Adrenal gland (tissue), 12 donors: ENCODE results near the gene ATP5PB. TPM values are rescaled to one million over a fixed set of nuclear protein-coding genes. Genes with fewer than 3 reads are reported as not detected.

Experiments
- polyA plus RNA-seq, 3 donors: library from polyadenylated mRNA; stranded (reverse); fragments of 200-250 nt in 2 of 3; fragments of 350-450 nt in 1 of 3; fragmentation: Illumina TruSeq in 1 of 3; extraction: RNeasy Lipid Tissue Mini Kit (QIAGEN cat#74804) in 1 of 3; gene quantifications; one replicate each; pipeline ENCODE4 v1.2.3, GENCODE V29; 2013 to 2014
- small RNA-seq, 2 donors: library from RNA; depleted of rRNA; stranded (forward); fragments of <200 nt; gene quantifications; one replicate each; pipeline ENCODE3, GENCODE V24; 2016
- total RNA-seq, 9 donors: library from RNA; depleted of rRNA in 4 of 9; stranded (reverse); fragments of >200 nt in 4 of 9; fragments of 120-200 nt in 1 of 9; fragmentation: NEBNext Ultra II Directional in 1 of 9; extraction: Animal tissue kit (Norgen Biotek cat#: 25700) in 1 of 9; gene quantifications; one replicate each; pipeline versions ENCODE4 v1.1.0 to v1.2.4, GENCODE V29; 2013 to 2023
- donor health status: healthy with polysubstance abuse.
- donor health status: Bipolar disorder and iron deficiency.
- donor health status: DM: yes; HTN: yes; CAD: no.
- donor health status: DM: no; HTN: no; CAD: no.
- donor health status: DM: no; HTN: no; CAD: no.
- donor health status: DM: yes; HTN: yes; CAD: no.

Gene ATP5PB
- total and polyA plus RNA-seq, 12 donors = 103 to 834 (median 245) TPM

Small RNA genes within 50 kb of the gene (small RNA-seq; reads per million reads assigned to genes)
- 0 reads per million in 2 donors for gene RF00019
- 0 reads per million in 2 donors for gene RNU6-792P

Other genes with a start within 250 kb of the ATP5PB start
- 10 to 100 TPM; 37.0 to 62.9 (median 43.4) TPM for gene DENND2D, start 248.8 kb upstream of the ATP5PB start, total RNA-seq
- 10 to 100 TPM; 38.1 to 57.3 (median 39.9) TPM for gene DENND2D, start 248.8 kb upstream of the ATP5PB start, polyA plus RNA-seq
- gene CHI3L2, start 221.8 kb upstream of the ATP5PB start, total RNA-seq = 1 to 10 TPM in 5 of 9 donors, under 1 TPM in 3, not detected in 1; 0.33 to 9.1 (median 2.5) TPM
- gene CHI3L2, start 221.8 kb upstream of the ATP5PB start, polyA plus RNA-seq = 1 to 10 TPM in 2 of 3 donors, under 1 TPM in 1; 0.35 to 3.0 (median 2.7) TPM
- gene CHIA, start 158.6 kb upstream of the ATP5PB start, total RNA-seq = under 1 TPM in 1 of 9 donors, not detected in 8; 0.19 TPM
- under 1 TPM in 1 of 3 donors, not detected in 2; 0.07 TPM for gene CHIA, start 158.6 kb upstream of the ATP5PB start, polyA plus RNA-seq
- 1 to 10 TPM in 3 of 9 donors, under 1 TPM in 6; 0.18 to 3.9 (median 0.61) TPM for gene OVGP1, start 21.7 kb upstream of the ATP5PB start, total RNA-seq
- gene OVGP1, start 21.7 kb upstream of the ATP5PB start, polyA plus RNA-seq = 1 to 10 TPM in 2 of 3 donors, under 1 TPM in 1; 0.71 to 7.3 (median 3.4) TPM
- gene WDR77, start 208 bp upstream of the ATP5PB start, total RNA-seq = 10 to 100 TPM; 20.6 to 66.8 (median 28.6) TPM
- 10 to 100 TPM; 19.8 to 47.2 (median 24.0) TPM for gene WDR77, start 208 bp upstream of the ATP5PB start, polyA plus RNA-seq
- 10 to 100 TPM in 7 of 9 donors, 1 to 10 TPM in 2; 2.2 to 59.9 (median 29.6) TPM for gene C1orf162, start 24.5 kb downstream of the ATP5PB start, total RNA-seq
- gene C1orf162, start 24.5 kb downstream of the ATP5PB start, polyA plus RNA-seq = 10 to 100 TPM; 45.7 to 54.1 (median 52.9) TPM
- gene ADORA3, start 54.2 kb downstream of the ATP5PB start, total RNA-seq = 10 to 100 TPM in 7 of 9 donors, 1 to 10 TPM in 2; 2.3 to 51.0 (median 20.9) TPM
- gene ADORA3, start 54.2 kb downstream of the ATP5PB start, polyA plus RNA-seq = 10 to 100 TPM in 2 of 3 donors, 1 to 10 TPM in 1; 9.6 to 15.6 (median 10.1) TPM
- gene TMIGD3, start 54.2 kb downstream of the ATP5PB start, total RNA-seq = 10 to 100 TPM in 8 of 9 donors, 1 to 10 TPM in 1; 2.4 to 53.1 (median 25.4) TPM
- 10 to 100 TPM; 15.8 to 53.8 (median 24.1) TPM for gene TMIGD3, start 54.2 kb downstream of the ATP5PB start, polyA plus RNA-seq
- gene RAP1A, start 170.3 kb downstream of the ATP5PB start, total RNA-seq = 100 to 1,000 TPM in 1 of 9 donors, 10 to 100 TPM in 8; 23.1 to 101 (median 64.3) TPM
- gene RAP1A, start 170.3 kb downstream of the ATP5PB start, polyA plus RNA-seq = 100 to 1,000 TPM in 1 of 3 donors, 10 to 100 TPM in 2; 45.4 to 157 (median 56.1) TPM